C4-2B (cell line): ENCODE results near the gene C2CD4C.

ENCODE experiments used
- ZFX ChIP-seq: fragments of 450-650 bp; IDR thresholded peaks from 2 replicates; pipeline ENCODE4 v1.6.1; 2017
- TF ChIP-seq, protein P1 (sequence below): fragments of 450-650 bp; conservative IDR thresholded peaks from 2 replicates; pipeline ENCODE4 v1.5.1; 2017; ENCODE audit warnings: mild to moderate bottlenecking

DNA sequence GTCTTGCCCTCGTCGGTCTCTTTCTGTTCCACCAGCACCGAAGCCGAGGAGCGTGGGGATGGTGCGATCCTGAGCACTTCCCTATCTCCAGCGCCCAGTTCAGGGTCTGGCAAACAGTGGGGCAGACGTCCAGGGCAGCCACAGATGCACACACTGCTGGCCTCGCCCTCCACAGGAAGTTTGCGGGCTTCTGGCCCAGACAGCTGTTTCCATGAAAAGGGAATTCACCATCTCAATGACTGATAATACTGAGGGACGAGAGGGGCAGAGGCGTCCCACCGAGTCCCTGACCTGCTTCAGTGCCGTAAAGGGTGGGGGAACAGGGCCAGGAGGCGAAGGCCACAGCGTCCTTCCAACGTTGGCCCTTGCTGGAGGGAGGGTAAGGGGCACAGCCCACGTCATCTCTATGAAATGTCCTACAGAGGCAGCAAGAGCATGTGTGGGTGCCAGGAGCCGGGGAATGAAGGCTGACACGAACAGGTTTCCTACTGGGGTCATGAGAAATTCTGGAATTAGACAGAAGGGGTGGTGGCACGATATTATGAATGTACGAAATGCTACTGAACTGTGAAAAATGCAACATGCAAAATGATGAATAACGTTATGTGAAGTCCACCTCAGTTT lies 32.4 kb upstream of the C2CD4C start:
- TF ChIP-seq, protein P1, sequence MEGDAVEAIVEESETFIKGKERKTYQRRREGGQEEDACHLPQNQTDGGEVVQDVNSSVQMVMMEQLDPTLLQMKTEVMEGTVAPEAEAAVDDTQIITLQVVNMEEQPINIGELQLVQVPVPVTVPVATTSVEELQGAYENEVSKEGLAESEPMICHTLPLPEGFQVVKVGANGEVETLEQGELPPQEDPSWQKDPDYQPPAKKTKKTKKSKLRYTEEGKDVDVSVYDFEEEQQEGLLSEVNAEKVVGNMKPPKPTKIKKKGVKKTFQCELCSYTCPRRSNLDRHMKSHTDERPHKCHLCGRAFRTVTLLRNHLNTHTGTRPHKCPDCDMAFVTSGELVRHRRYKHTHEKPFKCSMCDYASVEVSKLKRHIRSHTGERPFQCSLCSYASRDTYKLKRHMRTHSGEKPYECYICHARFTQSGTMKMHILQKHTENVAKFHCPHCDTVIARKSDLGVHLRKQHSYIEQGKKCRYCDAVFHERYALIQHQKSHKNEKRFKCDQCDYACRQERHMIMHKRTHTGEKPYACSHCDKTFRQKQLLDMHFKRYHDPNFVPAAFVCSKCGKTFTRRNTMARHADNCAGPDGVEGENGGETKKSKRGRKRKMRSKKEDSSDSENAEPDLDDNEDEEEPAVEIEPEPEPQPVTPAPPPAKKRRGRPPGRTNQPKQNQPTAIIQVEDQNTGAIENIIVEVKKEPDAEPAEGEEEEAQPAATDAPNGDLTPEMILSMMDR: no peak
- no peak for TF ChIP-seq ZFX
